ENCODE measurements around the gene CPNE8. TPM values are rescaled to one million over a fixed set of nuclear protein-coding genes. Genes with fewer than 3 reads are reported as not detected.

The CPNE8 gene
- total RNA-seq, result 6.1 TPM
- long read RNA-seq, partial matches to known transcripts, result 1 of 4 reads
- long read RNA-seq, other reads (novel, unspliced or antisense), result 3 of 4 reads

- intact Hi-C loops (cut with DNase I), result loop anchor here (5.0 to 10.0 kb wide), 2 partner anchors 197 to 369 kb away; no protein-coding TSS in a partner anchor
- DNase-seq (ENCODE audit: low spot score), result peak; percentile 87
Observed at GRCh38 chr12:38905480-38906351, at the start of gene CPNE8. Gene CPNE8, minus strand, starts transcription at chr12:38905591. Its CDS starts 57 bp downstream, at chr12:38905534.

GRCh38 chr12:38954238-38954873 is 49.0 kb upstream of the CPNE8 start:
- intact Hi-C loops (cut with DNase I), result no loop called here
- DNase-seq (ENCODE audit: low spot score), result no peak

- no peak for DNase-seq (ENCODE audit: low spot score)
- intact Hi-C loops (cut with DNase I), result no loop called here
Observed at GRCh38 chr12:38949363-38949762, 44.0 kb upstream of the CPNE8 start.

- no peak for DNase-seq (ENCODE audit: low spot score)
- intact Hi-C loops (cut with DNase I), result no loop called here
Observed at GRCh38 chr12:38934686-38935085, 29.3 kb upstream of the CPNE8 start.

- DNase-seq (ENCODE audit: low spot score), result no peak
- intact Hi-C loops (cut with DNase I), result no loop called here
Observed at GRCh38 chr12:38934078-38934584, 28.7 kb upstream of the CPNE8 start.

- intact Hi-C loops (cut with DNase I), result no loop called here
- DNase-seq (ENCODE audit: low spot score), result no peak
Observed at GRCh38 chr12:38932320-38932719, 26.9 kb upstream of the CPNE8 start.

- intact Hi-C loops (cut with DNase I), result no loop called here
Observed at GRCh38 chr12:38931461-38931860, 26.1 kb upstream of the CPNE8 start.

GRCh38 chr12:38930990-38931389 is 25.6 kb upstream of the CPNE8 start:
- no peak for DNase-seq (ENCODE audit: low spot score)
- intact Hi-C loops (cut with DNase I), result no loop called here

More at GRCh38 chr12:38931461-38931860, 26.1 kb upstream of the CPNE8 start:
- DNase-seq (ENCODE audit: low spot score), result no peak

- DNase-seq (ENCODE audit: low spot score), result no peak
- intact Hi-C loops (cut with DNase I), result no loop called here
Observed at GRCh38 chr12:38926501-38926900, 21.1 kb upstream of the CPNE8 start.

- intact Hi-C loops (cut with DNase I), result loop anchor here (5.0 kb wide), 1 partner anchor 181 kb away; no protein-coding TSS in a partner anchor
Observed at GRCh38 chr12:38921025-38921677, 15.8 kb upstream of the CPNE8 start.

GRCh38 chr12:38919191-38919590 is 13.8 kb upstream of the CPNE8 start:
- no peak for DNase-seq (ENCODE audit: low spot score)
- intact Hi-C loops (cut with DNase I), result no loop called here

More at GRCh38 chr12:38921025-38921677, 15.8 kb upstream of the CPNE8 start:
- DNase-seq (ENCODE audit: low spot score), result no peak

GRCh38 chr12:38915429-38916182 is 10.2 kb upstream of the CPNE8 start:
- intact Hi-C loops (cut with DNase I), result no loop called here
- DNase-seq (ENCODE audit: low spot score), result no peak

GRCh38 chr12:38912116-38912515 is 6.7 kb upstream of the CPNE8 start:
- intact Hi-C loops (cut with DNase I), result no loop called here
- no peak for DNase-seq (ENCODE audit: low spot score)

GRCh38 chr12:38911611-38912010 is 6.2 kb upstream of the CPNE8 start:
- DNase-seq (ENCODE audit: low spot score), result no peak
- intact Hi-C loops (cut with DNase I), result no loop called here

- intact Hi-C loops (cut with DNase I), result loop anchor here (5.0 to 10.0 kb wide), 2 partner anchors 195 to 367 kb away; no protein-coding TSS in a partner anchor
- DNase-seq (ENCODE audit: low spot score), result no peak
Observed at GRCh38 chr12:38907201-38907923, 2.0 kb upstream of the CPNE8 start.

- peak; percentile 91 for DNase-seq (ENCODE audit: low spot score)
- intact Hi-C loops (cut with DNase I), result loop anchor here (5.0 to 10.0 kb wide), 2 partner anchors 196 to 368 kb away; no protein-coding TSS in a partner anchor
Observed at GRCh38 chr12:38906482-38907200, 1.2 kb upstream of the CPNE8 start.
